Epithelial cell of esophagus (primary cell): ENCODE measurements around the gene CDK14.
A peak's percentile ranks its signal among the peaks of the same experiment; 100 is the strongest.

Source experiments
- DNase-seq: peaks from one replicate; pipeline ENCODE4 v3.0.0; 2010; ENCODE audit warnings: low read depth
- H3K4me3 ChIP-seq: 2 replicates; pipeline ENCODE4 v1.5.1; 2011; ENCODE audit warnings: mild to moderate bottlenecking, low read length, control low read depth
- TF ChIP-seq, protein P1 (sequence below): IDR thresholded peaks from 2 replicates; pipeline ENCODE4 v1.5.1; 2011; ENCODE audit warnings: low read depth, mild to moderate bottlenecking, low read length, control low read depth, inconsistent platforms; ENCODE audit not compliant: insufficient read depth; ENCODE audit errors: missing control alignments

CDK14 gene

GRCh38 chr7:90582164-90582563, 14.0 kb upstream of the CDK14 start:
- no peak overlapping the region for H3K4me3 ChIP-seq
- TF ChIP-seq, protein P1, sequence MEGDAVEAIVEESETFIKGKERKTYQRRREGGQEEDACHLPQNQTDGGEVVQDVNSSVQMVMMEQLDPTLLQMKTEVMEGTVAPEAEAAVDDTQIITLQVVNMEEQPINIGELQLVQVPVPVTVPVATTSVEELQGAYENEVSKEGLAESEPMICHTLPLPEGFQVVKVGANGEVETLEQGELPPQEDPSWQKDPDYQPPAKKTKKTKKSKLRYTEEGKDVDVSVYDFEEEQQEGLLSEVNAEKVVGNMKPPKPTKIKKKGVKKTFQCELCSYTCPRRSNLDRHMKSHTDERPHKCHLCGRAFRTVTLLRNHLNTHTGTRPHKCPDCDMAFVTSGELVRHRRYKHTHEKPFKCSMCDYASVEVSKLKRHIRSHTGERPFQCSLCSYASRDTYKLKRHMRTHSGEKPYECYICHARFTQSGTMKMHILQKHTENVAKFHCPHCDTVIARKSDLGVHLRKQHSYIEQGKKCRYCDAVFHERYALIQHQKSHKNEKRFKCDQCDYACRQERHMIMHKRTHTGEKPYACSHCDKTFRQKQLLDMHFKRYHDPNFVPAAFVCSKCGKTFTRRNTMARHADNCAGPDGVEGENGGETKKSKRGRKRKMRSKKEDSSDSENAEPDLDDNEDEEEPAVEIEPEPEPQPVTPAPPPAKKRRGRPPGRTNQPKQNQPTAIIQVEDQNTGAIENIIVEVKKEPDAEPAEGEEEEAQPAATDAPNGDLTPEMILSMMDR, result no peak
- DNase-seq, result peak; percentile 35

DNA sequence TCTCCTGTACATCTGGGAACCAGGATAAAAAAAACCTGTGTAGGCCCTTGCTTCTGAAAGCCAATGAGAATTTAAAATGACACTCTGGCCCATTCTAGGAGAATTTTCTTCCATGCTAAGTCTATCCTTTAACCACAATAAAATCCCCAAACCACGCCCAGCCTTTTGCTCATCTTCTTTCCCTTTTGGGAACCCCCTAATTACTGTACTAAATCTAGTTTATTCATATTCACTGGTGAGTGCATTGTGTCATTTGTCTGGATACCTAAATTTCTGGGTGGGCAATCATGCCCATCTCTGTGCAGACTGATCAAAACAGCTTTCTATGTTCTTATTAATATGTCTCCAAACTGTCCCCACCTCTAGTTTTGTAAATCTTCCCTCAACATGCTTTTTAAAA, 11.7 kb upstream of the CDK14 start:
- DNase-seq, result no peak
- TF ChIP-seq, protein P1, result no peak
- no peak overlapping the region for H3K4me3 ChIP-seq

DNA sequence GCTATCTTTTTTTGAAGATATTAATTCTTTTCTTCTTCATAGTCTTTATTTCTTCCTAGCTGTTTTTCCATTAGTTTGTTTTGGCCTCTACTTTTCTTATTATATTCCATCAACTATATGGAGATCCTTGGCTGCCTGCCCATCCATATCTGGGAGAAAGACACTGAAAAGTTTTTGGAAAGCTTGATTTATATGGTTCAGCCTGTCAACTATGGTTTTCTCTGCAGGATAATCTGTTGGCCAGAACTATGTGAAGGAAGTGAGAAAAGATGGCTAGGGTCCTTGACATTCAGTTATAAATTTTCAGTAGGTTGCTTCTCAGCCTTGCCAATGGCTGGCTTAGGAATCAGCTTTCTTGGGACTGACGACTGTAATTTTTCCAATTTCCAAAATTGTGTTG, 10.0 kb upstream of the CDK14 start:
- no peak for DNase-seq
- TF ChIP-seq, protein P1, result no peak
- H3K4me3 ChIP-seq, result no peak overlapping the region

- no peak for DNase-seq
- TF ChIP-seq, protein P1, result no peak
- H3K4me3 ChIP-seq, result no peak overlapping the region
Measured at GRCh38 chr7:90587766-90588165, 8.4 kb upstream of the CDK14 start.

DNA sequence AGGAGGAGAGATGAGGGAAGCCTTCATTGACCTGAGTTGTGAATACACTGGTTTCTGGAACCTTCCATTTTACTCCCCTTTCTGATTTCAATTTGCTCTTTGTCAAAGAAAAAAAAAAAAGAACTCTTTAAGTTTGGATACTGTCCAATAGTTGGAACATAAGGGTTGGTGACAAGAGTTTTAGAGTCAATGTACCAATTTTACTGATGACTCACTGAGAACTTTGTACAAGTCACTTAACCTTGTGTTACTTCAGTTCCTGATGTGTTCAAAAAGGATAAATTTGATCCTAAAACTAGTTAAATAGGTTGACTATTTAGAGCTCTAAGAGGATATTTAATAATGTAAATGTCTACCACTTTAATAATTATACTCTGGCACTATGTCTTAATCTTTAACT, 4.1 kb upstream of the CDK14 start:
- no peak overlapping the region for H3K4me3 ChIP-seq
- TF ChIP-seq, protein P1, result no peak
- DNase-seq, result no peak

- TF ChIP-seq, protein P1, result no peak
- no peak for DNase-seq
- H3K4me3 ChIP-seq, result no peak overlapping the region
Measured at GRCh38 chr7:90593205-90593604, 2.9 kb upstream of the CDK14 start.

GRCh38 chr7:90594751-90595317, 1.3 kb upstream of the CDK14 start:
- TF ChIP-seq, protein P1, result no peak
- DNase-seq, result peak; percentile 95
- H3K4me3 ChIP-seq, result peak overlapping the region; percentile 76
